NCI-H510A treated with DMSO at 0.1 percent for 48 hours (cell line): ENCODE results near the gene RAB8A.
A peak's percentile ranks its signal among the peaks of the same experiment; 100 is the strongest.
"Not testable (repeated sequence)": the region's sequence is repeated elsewhere in the genome, so short reads cannot be mapped to it uniquely, and the experiment has no call there.

Source experiments
- DNase-seq: peaks from one replicate; lab custom pipeline; 2025; lab: John Stamatoyannopoulos, UW

RAB8A gene

DNA sequence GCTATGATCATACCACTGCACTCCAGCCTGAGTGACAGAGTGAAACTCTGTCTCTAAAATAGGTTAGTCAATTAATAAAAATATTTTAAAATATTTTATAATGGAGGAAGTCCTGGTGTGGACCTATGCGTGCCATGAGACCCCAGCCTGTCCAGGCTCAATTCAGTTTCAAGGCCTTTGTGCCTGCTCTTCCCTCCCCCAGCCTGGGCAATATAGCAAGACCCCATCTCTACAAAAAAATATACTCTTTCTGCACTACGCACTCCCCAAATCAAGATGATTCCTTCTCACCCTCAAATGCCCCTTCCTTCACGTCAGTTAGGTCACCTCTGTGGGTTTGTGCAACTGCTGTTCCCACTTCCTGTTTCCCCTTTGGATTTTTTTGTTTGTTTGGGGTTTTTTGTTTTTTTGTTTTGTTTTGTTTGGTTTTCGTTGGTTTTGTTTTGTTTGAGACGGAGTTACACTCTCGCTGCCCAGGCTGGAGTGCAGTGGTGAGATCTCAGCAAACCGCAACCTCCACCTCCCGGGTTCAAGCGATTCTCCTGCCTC lies 30.4 kb downstream of the RAB8A start:
- no peak for DNase-seq

DNA sequence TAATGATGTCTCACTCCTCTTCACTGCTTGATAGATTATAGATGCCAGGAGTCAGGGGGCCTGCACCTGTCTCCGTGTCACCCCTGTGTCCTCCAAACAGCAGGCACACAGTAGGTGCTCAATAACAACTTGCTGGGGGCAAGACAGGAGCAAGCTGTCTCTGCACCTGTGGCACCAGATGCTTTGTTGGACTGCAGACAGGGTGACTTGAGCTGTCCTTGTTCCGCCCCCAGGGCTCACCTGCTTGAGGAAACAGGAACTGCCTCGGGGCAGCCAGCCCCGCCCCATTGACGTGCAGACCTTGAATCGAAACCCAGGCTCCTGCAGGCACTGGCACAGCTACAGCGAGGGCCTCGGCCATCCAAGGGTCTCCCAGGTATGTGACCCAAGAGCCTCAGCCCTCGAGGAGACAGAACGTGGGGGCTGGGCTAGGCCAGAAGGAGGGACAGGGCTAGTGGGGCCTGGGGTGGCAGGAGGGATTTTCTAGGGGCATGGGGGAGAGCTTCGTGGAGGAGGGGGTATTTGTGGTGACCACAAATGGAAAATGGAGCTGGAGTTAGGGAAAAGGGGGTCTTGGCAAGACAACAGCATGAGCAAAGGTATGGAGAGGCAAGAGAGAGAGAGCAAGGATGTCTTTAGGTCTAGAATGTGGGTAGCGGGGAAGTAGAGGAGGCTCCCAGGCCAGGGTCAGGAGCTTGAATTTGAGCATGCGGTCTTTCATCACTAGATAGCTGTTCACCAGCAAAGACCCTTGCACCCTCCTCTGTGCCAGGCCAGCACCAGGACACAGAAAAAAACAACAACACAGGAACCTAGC lies 31.9 kb downstream of the RAB8A start, which contains the start of gene HSH2D:
TSS of gene HSH2D (plus strand) at position 287 of the 817 bp plus-strand sequence. CDS start 5,066 bp downstream, outside the sequence.
- DNase-seq: peak; percentile 2

DNA sequence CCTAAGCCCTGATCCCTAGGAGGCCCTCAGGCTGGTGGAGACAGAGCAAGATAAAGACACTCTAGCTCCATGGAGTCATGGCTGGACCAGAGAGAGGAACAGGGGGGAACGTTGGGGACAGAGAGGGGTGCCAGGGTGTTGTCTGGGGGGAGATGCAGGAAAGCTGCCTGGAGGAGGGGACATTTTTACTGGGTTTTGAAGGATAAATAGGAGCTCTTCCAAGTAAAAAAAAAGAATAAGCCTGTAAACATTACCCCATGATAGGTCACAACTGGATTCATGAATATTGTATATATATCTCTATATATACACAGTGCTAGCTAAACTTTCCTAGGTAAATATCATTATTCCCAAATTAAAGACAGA lies 32.5 kb downstream of the RAB8A start:
- no peak for DNase-seq

DNA sequence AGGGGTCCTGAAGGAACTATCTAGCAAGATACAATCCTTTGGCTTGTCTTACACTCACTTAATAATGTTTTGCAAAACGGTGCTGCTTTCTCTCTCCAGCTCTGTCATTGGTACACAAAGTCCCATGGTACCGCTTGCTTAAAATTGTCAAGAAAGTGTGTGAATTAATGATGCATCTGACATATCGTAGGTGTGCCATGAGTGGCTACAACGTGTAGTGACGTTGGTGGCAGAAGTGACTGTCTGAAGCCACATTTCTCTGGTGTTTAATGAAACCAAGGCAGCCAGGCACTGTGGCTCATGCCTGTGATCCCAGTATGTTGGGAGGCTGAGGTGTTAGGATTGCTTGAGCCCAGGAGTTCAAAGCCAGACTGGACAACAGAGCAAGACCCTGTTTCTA lies 34.4 kb downstream of the RAB8A start:
- DNase-seq: no peak

DNA sequence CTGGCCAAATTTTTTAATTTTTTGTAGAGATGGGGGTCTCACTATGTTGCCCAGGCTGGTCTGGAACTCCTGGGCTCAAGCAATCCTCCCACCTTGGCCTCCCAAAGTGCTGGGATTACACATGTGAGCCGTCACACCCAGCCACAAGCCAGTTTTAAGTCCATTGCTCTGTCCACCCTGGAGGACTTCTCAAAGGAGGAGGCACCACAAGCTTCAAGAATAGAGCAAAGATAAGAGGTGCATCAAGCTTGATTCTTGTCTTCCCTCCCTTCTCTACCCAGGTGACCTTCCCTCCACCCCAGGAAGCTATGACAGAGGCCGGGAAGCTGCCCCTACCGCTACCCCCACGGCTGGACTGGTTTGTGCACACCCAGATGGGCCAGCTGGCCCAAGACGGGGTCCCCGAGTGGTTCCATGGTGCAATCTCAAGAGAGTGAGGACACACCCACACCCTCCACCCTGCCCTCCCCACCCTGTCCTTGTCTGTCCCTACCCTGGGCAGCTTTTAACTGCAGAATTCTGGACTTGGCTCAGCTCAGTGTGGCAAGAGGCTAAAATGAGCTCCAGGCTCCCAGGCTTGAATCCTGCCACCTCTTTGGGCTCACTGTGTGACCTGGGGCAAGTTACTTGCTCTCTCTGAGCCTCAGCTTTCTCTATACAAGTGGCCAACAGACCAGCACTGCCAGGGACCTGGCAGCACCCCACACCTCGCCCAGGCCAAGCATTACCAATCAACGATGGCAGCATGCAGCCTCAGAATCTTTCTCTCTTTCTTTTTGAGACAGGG lies 36.9 kb downstream of the RAB8A start:
- no peak for DNase-seq

DNA sequence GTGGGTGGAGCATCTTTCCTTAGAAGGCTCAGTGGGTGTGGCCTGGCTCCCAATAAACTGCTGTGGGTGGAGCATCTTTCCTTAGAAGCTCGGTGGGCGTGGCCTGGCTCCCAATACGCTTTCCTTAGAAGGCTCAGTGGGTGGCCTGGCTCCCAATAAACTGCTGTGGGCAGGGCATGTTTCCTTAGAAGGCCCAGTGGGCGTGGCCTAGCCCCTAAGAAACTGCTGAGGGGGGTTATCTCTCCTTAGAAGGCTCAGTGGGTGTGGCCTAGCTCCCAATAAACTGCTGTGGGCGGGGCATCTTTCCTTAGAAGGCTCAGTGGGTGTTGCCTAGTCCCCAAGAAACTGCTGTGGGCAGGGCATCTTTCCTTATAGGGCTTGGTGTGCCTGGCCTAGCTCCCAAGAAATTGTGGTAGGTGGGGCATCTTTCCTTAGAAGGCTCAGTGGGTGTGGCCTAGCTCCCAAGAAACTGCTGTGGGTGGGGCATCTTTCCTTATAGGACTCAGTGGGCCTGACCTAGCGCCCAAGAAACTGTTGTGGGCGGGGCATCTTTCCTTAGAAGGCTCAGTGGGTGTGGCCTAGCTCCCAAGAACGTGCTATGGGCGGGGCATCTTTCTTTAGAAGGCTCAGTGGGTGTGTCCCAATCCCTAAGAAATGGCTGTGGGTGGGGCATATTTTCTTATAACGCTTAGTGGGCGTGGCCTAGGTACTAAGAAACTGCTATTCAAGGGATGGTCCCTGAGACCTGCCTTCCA lies 42.1 kb downstream of the RAB8A start:
- no peak for DNase-seq

DNA sequence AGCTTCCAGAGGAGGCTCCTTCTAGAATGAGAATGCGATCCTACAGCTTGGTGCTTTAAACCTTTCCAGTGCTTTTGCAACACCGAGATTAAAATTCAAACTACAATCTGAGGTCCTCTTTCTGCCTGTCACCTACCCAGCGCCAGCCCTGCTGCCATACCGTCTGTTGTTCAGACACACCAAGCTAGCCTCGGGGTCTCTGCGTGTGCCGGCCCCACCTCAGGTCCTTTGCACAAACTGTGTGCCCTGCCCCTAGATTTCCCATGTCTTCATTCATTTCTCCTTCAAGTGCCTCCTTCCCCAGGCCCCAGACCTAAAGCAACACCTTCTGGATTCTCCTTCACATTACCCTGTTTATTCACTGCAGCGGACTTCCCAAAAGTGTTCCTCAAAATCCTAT lies 42.9 kb downstream of the RAB8A start:
- DNase-seq: no peak

DNA sequence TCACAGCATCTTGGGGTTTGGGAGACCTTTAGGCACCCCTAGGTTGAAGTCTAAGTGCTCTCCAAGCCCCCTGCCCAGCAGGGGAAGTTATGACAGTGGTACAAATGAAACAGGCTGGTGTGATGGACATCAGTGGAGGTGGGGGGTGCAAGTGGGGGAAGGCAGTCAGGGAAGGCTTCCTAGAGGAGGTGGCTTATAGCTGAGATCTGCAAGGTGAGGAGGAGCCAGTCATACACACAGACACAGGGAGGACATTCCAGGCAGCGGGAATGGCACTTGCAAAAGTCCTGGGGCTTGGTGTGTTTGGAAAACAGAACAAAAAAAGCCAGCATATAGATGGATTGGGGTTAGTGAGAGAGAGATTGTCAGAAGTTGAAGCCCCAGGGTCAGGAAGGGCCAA lies 43.4 kb downstream of the RAB8A start:
- no peak for DNase-seq

DNA sequence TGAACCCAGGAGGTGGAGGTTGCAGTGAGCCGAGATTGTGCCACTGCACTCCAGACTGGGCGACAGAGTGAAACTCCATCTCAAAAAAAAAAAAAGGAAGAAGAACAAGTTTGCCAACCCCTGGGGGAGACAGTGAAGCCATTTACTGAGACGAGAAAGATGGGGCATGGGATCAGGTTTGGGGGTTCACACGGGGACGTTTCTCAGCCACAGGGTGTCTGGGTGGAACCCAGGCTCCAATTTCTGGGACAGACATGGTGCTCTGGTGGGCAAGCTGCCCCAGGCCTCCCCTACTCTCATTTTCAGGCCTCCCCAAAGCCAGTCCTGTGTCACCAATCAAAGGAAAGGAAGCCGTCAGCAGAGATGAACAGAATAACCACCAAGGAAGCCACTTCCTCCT lies 45.2 kb downstream of the RAB8A start:
- no peak for DNase-seq

DNA sequence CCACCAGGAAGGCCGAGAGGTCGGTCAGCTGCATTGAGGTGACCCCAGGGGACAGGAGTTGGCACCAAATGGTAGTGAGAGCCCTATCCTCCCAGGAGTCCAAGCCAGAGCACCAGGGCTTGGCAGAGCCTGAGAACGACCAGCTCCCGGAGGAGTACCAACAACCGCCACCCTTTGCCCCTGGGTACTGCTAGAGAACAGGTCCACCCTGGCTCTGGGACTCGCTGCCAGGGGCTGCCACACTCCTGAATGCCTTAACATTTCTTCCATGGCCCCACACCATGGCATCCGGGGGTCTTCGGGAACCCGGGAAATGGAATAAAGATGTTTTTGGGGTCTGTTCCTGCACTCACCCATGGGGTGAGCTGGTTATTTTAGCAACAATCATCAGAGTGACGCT lies 45.9 kb downstream of the RAB8A start:
- DNase-seq: no peak

DNA sequence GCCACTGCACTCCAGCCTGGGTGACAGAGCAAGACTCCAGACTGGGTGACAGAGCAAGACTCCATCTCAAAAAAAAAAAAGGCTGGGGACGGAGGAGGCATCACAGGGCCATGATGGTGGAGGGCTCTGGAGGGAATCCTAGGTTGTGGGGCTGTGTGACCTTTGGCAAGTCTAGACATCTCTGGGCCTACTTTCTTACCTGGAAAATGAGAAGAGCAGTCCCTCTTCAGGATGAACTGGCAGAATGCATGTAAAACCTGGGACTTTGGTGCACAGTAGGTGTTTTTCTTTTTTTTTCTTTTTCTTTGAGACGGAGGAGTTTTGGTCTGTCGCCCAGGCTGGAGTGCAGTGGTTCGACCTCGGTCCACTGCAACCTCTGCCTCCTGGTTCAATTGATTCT lies 48.0 kb downstream of the RAB8A start:
- no peak for DNase-seq

DNA sequence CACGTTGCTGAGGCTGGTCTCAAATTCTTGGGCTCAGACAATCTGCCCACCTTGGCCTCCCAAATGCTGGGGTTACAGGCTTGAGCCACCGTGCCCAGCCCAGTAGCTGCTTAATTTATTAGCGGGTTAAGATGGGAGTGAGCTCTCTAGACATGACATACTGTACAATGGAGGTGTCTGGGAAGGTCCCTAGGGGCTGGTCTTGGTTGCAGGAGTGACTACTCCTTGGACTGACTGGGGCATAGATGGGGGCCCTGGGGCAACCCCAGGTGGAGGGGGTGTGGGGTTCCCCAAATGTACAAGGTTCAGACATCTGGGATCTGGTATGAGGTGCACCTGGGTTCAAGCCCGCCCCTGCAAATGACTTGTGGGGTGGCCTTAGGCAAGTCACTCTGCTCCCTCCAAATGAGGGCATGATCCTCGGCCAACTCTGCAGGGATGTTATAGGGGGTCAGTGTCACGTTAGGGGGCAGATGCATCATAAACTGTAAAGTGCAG lies 48.8 kb downstream of the RAB8A start:
- no peak for DNase-seq

DNA sequence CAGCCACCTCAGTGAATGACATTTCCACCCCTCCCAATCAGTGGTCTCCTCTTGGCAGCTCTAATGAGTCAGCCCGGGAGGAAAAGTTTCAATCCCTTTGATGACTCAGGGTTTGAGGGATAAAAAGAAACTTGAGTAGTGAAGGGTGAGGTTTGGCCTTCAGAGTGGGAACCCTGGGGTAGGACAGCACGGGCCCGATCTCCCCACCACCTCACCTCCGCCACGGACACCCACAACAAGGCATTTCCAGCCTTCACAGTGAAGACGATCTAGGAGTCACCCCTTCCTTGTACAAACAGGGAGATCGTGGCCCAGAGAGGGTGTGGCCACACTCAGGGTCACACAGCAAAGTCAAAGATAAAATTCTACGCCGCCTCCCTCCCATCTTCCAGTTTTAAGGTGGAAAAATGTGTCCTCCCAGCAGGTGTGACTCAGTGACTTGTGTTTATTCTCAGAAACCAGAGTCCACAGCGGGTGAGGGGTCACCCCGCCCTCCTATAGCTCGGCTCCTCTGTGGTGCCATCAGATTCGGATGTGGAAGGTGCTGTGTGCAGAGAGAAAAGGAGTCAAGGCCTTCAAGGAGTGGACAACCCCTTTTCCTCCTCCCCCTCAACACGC lies 49.4 kb downstream of the RAB8A start:
- DNase-seq: no peak

DNA sequence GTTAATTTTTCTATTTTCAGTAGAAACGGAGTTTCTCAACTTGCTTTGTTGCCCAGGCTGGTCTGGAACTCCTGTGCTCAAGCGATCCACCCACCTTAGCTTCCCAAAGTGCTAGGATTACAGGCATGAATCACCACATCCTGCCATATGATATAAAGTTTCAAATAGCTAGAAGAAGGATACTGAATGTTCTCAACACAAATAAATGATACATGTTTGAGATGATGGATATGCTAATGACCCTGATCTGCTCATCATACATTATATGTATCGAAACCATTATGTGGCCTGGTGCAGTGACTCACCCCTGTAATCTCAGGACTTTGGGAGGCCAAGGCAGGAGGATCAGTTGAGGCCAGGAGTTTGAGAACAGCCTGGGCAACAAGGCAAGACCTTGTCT lies 50.2 kb downstream of the RAB8A start:
- no peak for DNase-seq

DNA sequence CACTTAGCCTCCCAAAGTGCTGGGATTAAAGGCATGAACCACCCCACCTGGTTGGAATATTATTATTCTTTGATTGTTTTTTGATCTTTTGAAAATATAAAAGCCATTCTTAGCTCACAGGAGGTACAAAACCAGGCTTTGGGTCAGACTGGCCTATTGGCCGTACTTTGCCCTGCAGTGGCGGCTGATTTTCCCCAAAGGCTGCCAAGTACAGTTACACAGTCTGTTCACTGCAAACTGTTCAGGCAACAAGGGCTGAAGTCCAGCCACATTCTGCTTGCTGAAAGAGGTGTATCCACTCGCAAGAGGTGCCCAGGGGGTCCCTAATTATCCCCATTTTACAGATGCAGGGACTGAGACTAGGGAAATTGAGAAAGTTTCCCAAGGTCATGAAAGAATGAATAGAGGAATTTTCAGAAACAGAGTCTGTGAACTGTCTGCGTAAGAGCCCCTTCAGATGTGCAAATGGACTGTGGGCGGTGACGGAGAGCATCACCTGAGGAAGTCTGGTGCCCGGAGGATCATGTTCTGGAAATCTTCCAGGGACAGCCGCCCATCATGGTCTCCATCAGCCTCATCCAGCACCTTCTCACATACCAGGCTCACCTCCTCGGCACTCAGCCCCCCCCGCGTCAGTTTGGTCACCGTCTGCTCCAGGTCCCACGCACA lies 52.7 kb downstream of the RAB8A start:
- DNase-seq: no peak

DNA sequence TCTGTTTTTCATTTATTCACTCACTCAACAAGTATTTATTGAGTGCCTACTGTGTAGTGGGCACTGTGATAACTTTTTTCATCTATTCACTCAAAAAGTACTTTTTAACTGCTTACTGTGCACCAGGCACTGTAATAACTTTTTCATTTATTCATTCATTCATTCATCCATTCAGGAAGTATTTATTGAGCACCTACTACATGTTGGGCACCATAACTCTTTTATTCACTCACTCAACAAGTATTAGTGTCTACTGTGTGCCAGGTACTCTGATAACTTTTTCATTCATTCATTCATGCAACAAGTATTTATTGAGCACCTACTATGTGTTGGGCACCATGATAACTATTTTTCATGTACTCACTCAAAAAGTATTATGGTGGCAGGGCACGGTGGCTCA lies 54.7 kb downstream of the RAB8A start:
- DNase-seq: no peak

DNA sequence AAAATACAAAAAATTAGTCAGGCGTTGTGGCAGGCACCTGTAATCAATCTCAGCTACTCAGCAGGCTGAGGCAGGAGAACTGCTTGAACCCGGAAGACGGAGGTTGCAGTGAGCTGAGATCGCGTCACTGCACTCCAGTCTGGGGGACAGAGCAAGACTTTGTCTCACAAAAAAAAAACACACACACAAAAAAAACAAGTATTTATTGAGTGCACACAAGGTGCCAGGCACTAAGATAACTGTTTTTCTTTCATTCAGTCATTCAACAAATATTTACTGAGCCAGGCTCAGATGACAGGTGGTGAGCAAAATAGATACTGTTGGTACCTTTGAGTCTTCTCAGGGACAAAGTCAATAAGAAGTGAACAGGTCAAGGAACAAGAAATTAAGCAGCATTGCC lies 55.4 kb downstream of the RAB8A start:
- no peak for DNase-seq

DNA sequence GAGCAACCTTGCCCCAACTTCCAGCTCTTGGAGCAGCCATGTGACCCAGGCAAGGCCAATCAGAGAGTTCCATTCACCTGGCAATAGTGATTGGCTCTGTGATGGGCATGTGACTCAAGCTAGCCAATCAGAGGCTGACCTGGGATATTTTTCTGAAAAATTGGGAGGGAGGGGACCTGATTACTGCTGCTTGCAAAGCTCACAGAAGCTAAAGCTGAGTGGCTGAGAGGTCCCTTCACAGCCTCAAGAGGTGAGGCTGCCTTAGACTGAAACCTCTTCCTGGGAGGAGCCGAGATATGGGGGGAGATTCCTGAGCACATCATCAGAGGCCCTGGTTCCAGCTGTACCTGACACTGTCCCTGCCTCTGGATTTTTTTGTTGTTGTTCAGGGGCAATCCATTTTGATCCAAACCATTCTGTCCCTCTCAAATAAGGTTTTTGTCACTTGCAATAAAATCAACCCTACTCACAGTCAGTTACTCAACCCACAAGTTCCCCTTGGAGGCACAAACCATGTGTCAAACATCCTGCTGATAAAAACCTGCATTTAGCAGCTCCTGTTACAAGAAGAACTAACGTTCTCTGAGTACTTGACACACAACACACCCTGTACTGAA lies 56.9 kb downstream of the RAB8A start:
- no peak for DNase-seq

DNA sequence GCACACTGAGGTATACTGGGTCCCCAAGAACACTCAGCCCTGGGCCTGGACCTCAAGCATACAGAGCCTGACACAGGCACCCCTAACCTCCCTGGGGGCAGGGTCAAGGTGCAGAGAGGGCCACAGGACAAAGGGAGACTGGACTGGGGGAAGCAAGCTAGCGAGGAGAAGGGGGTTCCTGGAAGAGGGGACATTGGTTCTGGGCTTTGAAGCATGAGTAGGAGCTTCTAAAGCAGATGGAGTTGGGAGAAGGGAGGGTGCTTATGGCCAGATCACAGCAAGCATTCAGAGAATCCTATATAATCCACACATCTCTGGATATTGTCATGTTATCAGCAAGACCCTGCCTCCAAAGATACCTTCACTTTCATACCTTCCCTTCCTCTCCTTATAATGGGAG lies 58.4 kb downstream of the RAB8A start:
- no peak for DNase-seq

DNA sequence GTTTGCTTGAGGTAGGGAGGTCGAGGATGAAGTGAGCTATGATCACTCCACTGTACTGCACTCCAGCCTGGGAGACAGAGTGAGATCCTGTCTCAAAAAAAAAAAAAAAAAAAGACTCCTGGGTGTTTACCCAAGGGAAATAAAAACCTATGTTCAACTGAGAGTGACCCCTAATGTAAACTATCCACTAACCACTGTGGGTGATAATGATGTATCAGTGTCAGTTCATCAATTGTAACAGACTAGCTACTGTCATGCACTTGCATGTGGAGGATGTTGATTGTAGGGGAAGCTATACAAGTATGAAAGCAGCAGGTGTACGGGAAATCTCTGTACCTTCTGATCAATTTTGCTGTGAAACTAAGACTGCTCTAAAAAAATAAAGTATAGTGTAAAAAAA lies 64.3 kb downstream of the RAB8A start:
- no peak for DNase-seq

DNA sequence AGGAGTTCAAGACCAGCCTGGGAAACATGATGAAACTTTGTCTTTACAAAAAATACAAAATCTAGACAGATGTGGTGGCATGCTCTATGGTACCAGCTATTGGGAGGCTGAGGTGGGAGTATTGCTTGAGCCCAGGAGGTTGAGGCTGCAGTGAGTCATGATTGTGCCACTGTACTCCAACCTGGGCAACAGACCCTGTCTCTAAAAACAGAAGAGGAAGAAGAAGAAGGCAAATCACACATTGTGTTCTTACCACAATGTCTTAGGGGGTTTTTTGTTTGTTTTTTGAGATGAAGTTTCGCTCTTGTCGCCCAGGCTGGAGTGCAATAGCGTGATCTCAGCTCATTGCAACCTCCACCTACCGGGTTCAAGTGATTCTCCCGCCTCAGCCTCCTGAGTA lies 67.2 kb downstream of the RAB8A start:
- DNase-seq: not testable (repeated sequence)
